Measurements from ENCODE around the gene ERC2. TPM values are rescaled to one million over a fixed set of nuclear protein-coding genes. Genes with fewer than 3 reads are reported as not detected.

Gene ERC2
- total and polyA plus RNA-seq, 2 of the 13 experiments (the other 11 are each of a cell fraction or from before 2014, with no cell fraction given): 0.16 to 0.22 TPM

DNA sequence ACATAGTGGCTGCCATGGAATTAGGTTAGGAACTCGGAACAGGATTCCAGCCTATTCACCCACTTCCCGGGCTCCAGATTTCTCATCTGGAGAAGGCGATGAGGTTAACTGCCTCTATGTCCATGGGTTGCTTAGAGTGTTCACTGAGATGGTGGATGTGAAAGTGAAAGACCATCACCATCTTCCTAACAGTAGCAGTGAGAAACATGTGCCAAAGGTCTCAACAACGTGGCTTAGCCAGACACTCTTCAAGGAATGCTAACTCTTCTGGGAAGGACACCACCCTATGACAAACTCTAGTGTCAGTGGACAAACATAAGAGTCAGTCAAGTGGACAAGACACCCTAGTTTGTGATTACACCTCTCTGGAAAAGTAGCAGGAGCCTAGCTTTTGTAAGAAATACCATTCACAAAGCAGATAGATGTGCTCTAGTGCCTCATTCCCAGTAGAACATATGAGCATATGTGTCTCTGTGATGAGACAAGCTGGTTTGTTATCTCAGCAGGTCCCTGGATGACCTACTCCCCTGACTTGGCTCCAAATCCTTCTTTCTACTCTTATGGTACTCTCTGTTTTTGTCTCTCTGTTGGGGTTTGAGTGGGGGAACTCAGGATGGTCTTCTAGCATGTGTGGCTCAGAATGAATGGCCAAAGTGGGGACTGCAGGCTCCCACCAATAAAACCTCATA lies 770.9 kb downstream of the ERC2 start:
- no peaks in the 10 kb centered on the region for H3K4me1 ChIP-seq (ENCODE audit: insufficient read depth, low read length)
- H3K9me3 ChIP-seq (ENCODE audit: low read length): no peaks in the 10 kb centered on the region
- H3K9ac ChIP-seq (ENCODE audit: insufficient read depth, low read depth, low read length): no peak overlapping the region
- no peaks in the 10 kb centered on the region for H4K20me1 ChIP-seq (ENCODE audit: insufficient read depth, low read length)
- H3K4me2 ChIP-seq (ENCODE audit: low read depth, low read length): no peak overlapping the region
- H3K4me3 ChIP-seq (replicated peaks in 1 of 3; ENCODE audit: insufficient read depth in 1 of 3, low read depth in 2 of 3, low read length in 3 of 3): no peak overlapping the region
- no peak overlapping the region for H3K27ac ChIP-seq (ENCODE audit: extremely low read length, insufficient read depth, low read length)
- no peak for FAIRE-seq
- no peak for ATAC-seq
- in situ Hi-C loops (cut with HindIII; ENCODE audit: extremely low pct_ligation_motif_present, low pct_unique_long_range_greater_than_20kb) (no loop called here), intact Hi-C loops (cut with micrococcal nuclease; ENCODE audit: unreplicated experiment) (no loop called here)
- BruUV-seq (replicated peaks): no TSS peak
- H2AFZ ChIP-seq (ENCODE audit: low read length): no peak overlapping the region
- CTCF ChIA-PET (ENCODE audit: low intra/inter-chr PET ratio, low total read pairs): no interaction called here
- DNase-seq (ENCODE audit: low spot score): no peak
- TF ChIP-seq, protein P1, sequence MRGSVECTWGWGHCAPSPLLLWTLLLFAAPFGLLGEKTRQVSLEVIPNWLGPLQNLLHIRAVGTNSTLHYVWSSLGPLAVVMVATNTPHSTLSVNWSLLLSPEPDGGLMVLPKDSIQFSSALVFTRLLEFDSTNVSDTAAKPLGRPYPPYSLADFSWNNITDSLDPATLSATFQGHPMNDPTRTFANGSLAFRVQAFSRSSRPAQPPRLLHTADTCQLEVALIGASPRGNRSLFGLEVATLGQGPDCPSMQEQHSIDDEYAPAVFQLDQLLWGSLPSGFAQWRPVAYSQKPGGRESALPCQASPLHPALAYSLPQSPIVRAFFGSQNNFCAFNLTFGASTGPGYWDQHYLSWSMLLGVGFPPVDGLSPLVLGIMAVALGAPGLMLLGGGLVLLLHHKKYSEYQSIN (CRISPR knock-in tag; IDR thresholded peaks at IDR 0.05; ENCODE audit: borderline replicate concordance): no peak
- TF ChIP-seq, protein P2, sequence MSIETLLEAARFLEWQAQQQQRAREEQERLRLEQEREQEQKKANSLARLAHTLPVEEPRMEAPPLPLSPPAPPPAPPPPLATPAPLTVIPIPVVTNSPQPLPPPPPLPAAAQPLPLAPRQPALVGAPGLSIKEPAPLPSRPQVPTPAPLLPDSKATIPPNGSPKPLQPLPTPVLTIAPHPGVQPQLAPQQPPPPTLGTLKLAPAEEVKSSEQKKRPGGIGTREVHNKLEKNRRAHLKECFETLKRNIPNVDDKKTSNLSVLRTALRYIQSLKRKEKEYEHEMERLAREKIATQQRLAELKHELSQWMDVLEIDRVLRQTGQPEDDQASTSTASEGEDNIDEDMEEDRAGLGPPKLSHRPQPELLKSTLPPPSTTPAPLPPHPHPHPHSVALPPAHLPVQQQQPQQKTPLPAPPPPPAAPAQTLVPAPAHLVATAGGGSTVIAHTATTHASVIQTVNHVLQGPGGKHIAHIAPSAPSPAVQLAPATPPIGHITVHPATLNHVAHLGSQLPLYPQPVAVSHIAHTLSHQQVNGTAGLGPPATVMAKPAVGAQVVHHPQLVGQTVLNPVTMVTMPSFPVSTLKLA (IDR thresholded peaks at IDR 0.05): peak; percentile 55
- POLR2A ChIA-PET: no interaction called here
- no peaks in the 10 kb centered on the region; a peak in 1 of 5 replicates for H3K27me3 ChIP-seq (ENCODE audit: control insufficient read depth in 1 of 2, insufficient read depth in 2 of 2, low read length in 2 of 2)
- WGBS (ENCODE audit: low lambda C conversion rate): 14% methylated on average over 4 of the region's 4 CpGs
- no peaks in the 10 kb centered on the region for H3K36me3 ChIP-seq (replicated peaks in 1 of 2; ENCODE audit: control insufficient read depth in 1 of 2, insufficient read depth in 2 of 2, low read length in 2 of 2)
- H3K79me2 ChIP-seq (ENCODE audit: insufficient read depth, low read length): no peaks in the 10 kb centered on the region

DNA sequence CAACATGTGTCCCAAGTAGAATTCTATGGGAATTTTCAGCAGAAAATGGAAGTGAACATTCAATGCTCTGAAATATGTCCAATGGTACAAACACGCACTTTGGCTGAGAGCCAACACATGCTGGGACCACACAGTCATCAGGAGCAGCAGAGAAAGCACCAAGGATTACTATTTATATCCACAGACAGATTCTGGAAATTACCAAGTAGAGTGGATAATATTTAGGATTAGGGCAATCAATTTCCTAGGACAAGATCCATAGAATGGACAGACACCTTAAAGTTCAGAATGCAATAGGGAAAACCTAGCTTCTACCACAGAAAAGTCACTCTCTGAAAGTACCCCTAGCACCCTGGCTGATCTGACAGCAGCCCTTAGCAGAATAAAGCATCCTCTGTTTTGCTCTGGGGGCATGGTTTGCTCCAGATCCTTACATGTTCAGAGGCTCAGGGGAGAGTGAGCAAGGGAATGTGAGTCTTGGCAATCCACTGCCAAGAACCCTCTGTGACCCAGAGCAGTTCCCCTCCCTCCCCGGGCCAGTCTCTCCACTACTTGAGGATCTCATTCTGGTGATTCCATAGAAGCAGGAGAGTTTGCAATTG lies 775.2 kb downstream of the ERC2 start:
- H3K9me3 ChIP-seq (ENCODE audit: low read length): no peaks in the 10 kb centered on the region
- H3K4me1 ChIP-seq (ENCODE audit: insufficient read depth, low read length): no peaks in the 10 kb centered on the region
- H3K4me3 ChIP-seq (replicated peaks in 1 of 3; ENCODE audit: insufficient read depth in 1 of 3, low read depth in 2 of 3, low read length in 3 of 3): no peak overlapping the region
- no peak overlapping the region for H3K27ac ChIP-seq (ENCODE audit: extremely low read length, insufficient read depth, low read length)
- FAIRE-seq (no peak), ATAC-seq (no peak), DNase-seq (ENCODE audit: low spot score) (no peak)
- ChIA-PET CTCF (ENCODE audit: low intra/inter-chr PET ratio, low total read pairs) (no interaction called here), POLR2A (no interaction called here)
- no peak overlapping the region for H3K4me2 ChIP-seq (ENCODE audit: low read depth, low read length)
- H2AFZ ChIP-seq (ENCODE audit: low read length): no peak overlapping the region
- WGBS (ENCODE audit: low lambda C conversion rate): 3% methylated on average over 2 of the region's 2 CpGs
- no TSS peak for BruUV-seq (replicated peaks)
- H3K9ac ChIP-seq (ENCODE audit: insufficient read depth, low read depth, low read length): no peak overlapping the region
- H3K27me3 ChIP-seq (ENCODE audit: control insufficient read depth in 1 of 2, insufficient read depth in 2 of 2, low read length in 2 of 2): peaks cover 0 to 1% of the 10 kb centered on the region in 2 experiments; a peak in 1 of 5 replicates
- intact Hi-C loops (cut with micrococcal nuclease; ENCODE audit: unreplicated experiment) (no loop called here), in situ Hi-C loops (cut with HindIII; ENCODE audit: extremely low pct_ligation_motif_present, low pct_unique_long_range_greater_than_20kb) (no loop called here)
- H4K20me1 ChIP-seq (ENCODE audit: insufficient read depth, low read length): no peaks in the 10 kb centered on the region
- H3K79me2 ChIP-seq (ENCODE audit: insufficient read depth, low read length): no peaks in the 10 kb centered on the region
- no peaks in the 10 kb centered on the region for H3K36me3 ChIP-seq (replicated peaks in 1 of 2; ENCODE audit: control insufficient read depth in 1 of 2, insufficient read depth in 2 of 2, low read length in 2 of 2)
- TF ChIP-seq ZNF879 (CRISPR knock-in tag; IDR thresholded peaks at IDR 0.05) (no peak), ZNF121 (CRISPR knock-in tag; IDR thresholded peaks at IDR 0.05) (no peak), ZNF143 (CRISPR knock-in tag; IDR thresholded peaks at IDR 0.05) (no peak), MTF2 (CRISPR knock-in tag; IDR thresholded peaks at IDR 0.05; ENCODE audit: borderline replicate concordance) (no peak), ZNF441 (CRISPR knock-in tag; IDR thresholded peaks at IDR 0.05; ENCODE audit: borderline replicate concordance) (no peak), HNRNPH1 (optimal IDR thresholded peaks at IDR 0.05; ENCODE audit: low read depth, low read length) (no peak), NCOA1 (CRISPR knock-in tag; IDR thresholded peaks at IDR 0.05) (no peak)
- TF ChIP-seq, protein P3, sequence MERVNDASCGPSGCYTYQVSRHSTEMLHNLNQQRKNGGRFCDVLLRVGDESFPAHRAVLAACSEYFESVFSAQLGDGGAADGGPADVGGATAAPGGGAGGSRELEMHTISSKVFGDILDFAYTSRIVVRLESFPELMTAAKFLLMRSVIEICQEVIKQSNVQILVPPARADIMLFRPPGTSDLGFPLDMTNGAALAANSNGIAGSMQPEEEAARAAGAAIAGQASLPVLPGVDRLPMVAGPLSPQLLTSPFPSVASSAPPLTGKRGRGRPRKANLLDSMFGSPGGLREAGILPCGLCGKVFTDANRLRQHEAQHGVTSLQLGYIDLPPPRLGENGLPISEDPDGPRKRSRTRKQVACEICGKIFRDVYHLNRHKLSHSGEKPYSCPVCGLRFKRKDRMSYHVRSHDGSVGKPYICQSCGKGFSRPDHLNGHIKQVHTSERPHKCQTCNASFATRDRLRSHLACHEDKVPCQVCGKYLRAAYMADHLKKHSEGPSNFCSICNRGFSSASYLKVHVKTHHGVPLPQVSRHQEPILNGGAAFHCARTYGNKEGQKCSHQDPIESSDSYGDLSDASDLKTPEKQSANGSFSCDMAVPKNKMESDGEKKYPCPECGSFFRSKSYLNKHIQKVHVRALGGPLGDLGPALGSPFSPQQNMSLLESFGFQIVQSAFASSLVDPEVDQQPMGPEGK (CRISPR knock-in tag; IDR thresholded peaks at IDR 0.05): no peak
- TF ChIP-seq, protein P4, sequence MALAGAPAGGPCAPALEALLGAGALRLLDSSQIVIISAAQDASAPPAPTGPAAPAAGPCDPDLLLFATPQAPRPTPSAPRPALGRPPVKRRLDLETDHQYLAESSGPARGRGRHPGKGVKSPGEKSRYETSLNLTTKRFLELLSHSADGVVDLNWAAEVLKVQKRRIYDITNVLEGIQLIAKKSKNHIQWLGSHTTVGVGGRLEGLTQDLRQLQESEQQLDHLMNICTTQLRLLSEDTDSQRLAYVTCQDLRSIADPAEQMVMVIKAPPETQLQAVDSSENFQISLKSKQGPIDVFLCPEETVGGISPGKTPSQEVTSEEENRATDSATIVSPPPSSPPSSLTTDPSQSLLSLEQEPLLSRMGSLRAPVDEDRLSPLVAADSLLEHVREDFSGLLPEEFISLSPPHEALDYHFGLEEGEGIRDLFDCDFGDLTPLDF (CRISPR knock-in tag; IDR thresholded peaks at IDR 0.05): no peak
